ENCODE results near the gene BCLAF1. TPM values are rescaled to one million over a fixed set of nuclear protein-coding genes. Genes with fewer than 3 reads are reported as not detected.

BCLAF1 gene
- total and polyA plus RNA-seq, 2 of the 8 experiments (the other 6 are each of a cell fraction or from before 2014, with no cell fraction given) = 30.5 to 230 TPM

DNA sequence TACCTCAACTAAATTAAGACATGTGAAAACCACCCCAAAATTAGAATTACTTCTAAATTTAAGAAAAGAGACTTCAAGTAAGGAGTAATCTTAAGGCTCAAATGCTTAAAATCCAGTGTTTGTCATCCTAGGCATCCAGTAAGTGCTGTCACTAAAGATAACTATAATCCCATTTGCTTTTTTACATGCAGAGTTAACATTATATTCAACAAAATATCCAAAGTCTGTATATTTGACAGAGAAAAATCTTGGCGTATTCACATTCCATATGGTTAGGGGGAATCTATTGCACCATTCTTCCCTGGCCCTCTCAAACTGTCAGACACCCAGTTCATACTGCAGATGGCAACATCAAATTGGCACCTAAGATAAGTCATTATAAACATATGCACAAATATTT lies 56.9 kb downstream of the BCLAF1 start (continued):
- TF ChIP-seq, protein P1, sequence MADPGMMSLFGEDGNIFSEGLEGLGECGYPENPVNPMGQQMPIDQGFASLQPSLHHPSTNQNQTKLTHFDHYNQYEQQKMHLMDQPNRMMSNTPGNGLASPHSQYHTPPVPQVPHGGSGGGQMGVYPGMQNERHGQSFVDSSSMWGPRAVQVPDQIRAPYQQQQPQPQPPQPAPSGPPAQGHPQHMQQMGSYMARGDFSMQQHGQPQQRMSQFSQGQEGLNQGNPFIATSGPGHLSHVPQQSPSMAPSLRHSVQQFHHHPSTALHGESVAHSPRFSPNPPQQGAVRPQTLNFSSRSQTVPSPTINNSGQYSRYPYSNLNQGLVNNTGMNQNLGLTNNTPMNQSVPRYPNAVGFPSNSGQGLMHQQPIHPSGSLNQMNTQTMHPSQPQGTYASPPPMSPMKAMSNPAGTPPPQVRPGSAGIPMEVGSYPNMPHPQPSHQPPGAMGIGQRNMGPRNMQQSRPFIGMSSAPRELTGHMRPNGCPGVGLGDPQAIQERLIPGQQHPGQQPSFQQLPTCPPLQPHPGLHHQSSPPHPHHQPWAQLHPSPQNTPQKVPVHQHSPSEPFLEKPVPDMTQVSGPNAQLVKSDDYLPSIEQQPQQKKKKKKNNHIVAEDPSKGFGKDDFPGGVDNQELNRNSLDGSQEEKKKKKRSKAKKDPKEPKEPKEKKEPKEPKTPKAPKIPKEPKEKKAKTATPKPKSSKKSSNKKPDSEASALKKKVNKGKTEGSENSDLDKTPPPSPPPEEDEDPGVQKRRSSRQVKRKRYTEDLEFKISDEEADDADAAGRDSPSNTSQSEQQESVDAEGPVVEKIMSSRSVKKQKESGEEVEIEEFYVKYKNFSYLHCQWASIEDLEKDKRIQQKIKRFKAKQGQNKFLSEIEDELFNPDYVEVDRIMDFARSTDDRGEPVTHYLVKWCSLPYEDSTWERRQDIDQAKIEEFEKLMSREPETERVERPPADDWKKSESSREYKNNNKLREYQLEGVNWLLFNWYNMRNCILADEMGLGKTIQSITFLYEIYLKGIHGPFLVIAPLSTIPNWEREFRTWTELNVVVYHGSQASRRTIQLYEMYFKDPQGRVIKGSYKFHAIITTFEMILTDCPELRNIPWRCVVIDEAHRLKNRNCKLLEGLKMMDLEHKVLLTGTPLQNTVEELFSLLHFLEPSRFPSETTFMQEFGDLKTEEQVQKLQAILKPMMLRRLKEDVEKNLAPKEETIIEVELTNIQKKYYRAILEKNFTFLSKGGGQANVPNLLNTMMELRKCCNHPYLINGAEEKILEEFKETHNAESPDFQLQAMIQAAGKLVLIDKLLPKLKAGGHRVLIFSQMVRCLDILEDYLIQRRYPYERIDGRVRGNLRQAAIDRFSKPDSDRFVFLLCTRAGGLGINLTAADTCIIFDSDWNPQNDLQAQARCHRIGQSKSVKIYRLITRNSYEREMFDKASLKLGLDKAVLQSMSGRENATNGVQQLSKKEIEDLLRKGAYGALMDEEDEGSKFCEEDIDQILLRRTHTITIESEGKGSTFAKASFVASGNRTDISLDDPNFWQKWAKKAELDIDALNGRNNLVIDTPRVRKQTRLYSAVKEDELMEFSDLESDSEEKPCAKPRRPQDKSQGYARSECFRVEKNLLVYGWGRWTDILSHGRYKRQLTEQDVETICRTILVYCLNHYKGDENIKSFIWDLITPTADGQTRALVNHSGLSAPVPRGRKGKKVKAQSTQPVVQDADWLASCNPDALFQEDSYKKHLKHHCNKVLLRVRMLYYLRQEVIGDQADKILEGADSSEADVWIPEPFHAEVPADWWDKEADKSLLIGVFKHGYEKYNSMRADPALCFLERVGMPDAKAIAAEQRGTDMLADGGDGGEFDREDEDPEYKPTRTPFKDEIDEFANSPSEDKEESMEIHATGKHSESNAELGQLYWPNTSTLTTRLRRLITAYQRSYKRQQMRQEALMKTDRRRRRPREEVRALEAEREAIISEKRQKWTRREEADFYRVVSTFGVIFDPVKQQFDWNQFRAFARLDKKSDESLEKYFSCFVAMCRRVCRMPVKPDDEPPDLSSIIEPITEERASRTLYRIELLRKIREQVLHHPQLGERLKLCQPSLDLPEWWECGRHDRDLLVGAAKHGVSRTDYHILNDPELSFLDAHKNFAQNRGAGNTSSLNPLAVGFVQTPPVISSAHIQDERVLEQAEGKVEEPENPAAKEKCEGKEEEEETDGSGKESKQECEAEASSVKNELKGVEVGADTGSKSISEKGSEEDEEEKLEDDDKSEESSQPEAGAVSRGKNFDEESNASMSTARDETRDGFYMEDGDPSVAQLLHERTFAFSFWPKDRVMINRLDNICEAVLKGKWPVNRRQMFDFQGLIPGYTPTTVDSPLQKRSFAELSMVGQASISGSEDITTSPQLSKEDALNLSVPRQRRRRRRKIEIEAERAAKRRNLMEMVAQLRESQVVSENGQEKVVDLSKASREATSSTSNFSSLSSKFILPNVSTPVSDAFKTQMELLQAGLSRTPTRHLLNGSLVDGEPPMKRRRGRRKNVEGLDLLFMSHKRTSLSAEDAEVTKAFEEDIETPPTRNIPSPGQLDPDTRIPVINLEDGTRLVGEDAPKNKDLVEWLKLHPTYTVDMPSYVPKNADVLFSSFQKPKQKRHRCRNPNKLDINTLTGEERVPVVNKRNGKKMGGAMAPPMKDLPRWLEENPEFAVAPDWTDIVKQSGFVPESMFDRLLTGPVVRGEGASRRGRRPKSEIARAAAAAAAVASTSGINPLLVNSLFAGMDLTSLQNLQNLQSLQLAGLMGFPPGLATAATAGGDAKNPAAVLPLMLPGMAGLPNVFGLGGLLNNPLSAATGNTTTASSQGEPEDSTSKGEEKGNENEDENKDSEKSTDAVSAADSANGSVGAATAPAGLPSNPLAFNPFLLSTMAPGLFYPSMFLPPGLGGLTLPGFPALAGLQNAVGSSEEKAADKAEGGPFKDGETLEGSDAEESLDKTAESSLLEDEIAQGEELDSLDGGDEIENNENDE (IDR thresholded peaks at IDR 0.05; ENCODE audit: insufficient replicate concordance, low read length) = no peak
- no peak for TF ChIP-seq JUND (IDR thresholded peaks at IDR 0.05; ENCODE audit: low read length)

Data from H1 (cell line).